ENCODE results near the gene GSTM3. TPM values are rescaled to one million over a fixed set of nuclear protein-coding genes. Genes with fewer than 3 reads are reported as not detected.
A peak's percentile ranks its signal among the peaks of the same experiment; 100 is the strongest.

Gene GSTM3
- total and polyA plus RNA-seq, 9 of the 15 experiments (the other 6 are each of a cell fraction or from before 2014, with no cell fraction given) = 3.9 to 24.5 (median 9.4) TPM

DNA sequence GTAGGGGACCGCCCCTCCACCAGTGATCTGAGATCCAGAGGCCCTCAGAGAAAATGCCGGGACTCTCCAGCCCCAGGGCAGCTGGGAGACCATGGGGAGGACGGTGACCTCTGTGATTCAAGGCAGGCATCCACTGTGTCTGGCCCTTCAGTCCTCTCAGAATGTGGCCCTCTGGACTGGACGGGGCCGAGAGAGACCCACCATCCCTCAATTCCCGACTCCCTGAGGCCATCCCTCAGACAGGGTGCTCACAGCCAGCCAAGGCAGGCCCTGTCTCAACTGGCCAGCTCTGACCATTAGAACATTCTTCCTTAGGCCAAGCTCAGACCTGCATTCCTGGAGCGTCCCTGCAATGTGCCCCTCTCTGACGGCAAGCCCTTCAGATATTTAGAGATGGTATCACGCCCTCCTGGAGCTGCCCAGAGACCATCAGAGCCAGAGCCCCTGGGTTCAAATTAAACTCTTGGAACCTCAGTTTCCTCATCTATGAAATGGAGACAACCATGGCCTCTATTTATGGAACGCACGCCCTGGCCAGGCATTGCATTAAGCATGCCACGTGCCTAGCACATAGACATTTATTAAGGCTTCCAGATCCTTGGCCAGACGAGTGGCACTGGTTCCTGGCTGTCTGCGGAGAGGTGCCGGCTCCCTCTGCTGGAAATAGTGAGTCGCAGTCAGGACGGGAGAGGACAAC, 32.5 kb upstream of the GSTM3 start (continued):
- TF ChIP-seq, protein P1, sequence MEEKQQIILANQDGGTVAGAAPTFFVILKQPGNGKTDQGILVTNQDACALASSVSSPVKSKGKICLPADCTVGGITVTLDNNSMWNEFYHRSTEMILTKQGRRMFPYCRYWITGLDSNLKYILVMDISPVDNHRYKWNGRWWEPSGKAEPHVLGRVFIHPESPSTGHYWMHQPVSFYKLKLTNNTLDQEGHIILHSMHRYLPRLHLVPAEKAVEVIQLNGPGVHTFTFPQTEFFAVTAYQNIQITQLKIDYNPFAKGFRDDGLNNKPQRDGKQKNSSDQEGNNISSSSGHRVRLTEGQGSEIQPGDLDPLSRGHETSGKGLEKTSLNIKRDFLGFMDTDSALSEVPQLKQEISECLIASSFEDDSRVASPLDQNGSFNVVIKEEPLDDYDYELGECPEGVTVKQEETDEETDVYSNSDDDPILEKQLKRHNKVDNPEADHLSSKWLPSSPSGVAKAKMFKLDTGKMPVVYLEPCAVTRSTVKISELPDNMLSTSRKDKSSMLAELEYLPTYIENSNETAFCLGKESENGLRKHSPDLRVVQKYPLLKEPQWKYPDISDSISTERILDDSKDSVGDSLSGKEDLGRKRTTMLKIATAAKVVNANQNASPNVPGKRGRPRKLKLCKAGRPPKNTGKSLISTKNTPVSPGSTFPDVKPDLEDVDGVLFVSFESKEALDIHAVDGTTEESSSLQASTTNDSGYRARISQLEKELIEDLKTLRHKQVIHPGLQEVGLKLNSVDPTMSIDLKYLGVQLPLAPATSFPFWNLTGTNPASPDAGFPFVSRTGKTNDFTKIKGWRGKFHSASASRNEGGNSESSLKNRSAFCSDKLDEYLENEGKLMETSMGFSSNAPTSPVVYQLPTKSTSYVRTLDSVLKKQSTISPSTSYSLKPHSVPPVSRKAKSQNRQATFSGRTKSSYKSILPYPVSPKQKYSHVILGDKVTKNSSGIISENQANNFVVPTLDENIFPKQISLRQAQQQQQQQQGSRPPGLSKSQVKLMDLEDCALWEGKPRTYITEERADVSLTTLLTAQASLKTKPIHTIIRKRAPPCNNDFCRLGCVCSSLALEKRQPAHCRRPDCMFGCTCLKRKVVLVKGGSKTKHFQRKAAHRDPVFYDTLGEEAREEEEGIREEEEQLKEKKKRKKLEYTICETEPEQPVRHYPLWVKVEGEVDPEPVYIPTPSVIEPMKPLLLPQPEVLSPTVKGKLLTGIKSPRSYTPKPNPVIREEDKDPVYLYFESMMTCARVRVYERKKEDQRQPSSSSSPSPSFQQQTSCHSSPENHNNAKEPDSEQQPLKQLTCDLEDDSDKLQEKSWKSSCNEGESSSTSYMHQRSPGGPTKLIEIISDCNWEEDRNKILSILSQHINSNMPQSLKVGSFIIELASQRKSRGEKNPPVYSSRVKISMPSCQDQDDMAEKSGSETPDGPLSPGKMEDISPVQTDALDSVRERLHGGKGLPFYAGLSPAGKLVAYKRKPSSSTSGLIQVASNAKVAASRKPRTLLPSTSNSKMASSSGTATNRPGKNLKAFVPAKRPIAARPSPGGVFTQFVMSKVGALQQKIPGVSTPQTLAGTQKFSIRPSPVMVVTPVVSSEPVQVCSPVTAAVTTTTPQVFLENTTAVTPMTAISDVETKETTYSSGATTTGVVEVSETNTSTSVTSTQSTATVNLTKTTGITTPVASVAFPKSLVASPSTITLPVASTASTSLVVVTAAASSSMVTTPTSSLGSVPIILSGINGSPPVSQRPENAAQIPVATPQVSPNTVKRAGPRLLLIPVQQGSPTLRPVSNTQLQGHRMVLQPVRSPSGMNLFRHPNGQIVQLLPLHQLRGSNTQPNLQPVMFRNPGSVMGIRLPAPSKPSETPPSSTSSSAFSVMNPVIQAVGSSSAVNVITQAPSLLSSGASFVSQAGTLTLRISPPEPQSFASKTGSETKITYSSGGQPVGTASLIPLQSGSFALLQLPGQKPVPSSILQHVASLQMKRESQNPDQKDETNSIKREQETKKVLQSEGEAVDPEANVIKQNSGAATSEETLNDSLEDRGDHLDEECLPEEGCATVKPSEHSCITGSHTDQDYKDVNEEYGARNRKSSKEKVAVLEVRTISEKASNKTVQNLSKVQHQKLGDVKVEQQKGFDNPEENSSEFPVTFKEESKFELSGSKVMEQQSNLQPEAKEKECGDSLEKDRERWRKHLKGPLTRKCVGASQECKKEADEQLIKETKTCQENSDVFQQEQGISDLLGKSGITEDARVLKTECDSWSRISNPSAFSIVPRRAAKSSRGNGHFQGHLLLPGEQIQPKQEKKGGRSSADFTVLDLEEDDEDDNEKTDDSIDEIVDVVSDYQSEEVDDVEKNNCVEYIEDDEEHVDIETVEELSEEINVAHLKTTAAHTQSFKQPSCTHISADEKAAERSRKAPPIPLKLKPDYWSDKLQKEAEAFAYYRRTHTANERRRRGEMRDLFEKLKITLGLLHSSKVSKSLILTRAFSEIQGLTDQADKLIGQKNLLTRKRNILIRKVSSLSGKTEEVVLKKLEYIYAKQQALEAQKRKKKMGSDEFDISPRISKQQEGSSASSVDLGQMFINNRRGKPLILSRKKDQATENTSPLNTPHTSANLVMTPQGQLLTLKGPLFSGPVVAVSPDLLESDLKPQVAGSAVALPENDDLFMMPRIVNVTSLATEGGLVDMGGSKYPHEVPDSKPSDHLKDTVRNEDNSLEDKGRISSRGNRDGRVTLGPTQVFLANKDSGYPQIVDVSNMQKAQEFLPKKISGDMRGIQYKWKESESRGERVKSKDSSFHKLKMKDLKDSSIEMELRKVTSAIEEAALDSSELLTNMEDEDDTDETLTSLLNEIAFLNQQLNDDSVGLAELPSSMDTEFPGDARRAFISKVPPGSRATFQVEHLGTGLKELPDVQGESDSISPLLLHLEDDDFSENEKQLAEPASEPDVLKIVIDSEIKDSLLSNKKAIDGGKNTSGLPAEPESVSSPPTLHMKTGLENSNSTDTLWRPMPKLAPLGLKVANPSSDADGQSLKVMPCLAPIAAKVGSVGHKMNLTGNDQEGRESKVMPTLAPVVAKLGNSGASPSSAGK (IDR thresholded peaks at IDR 0.05) = peak; percentile 91
- no peak for TF ChIP-seq PTRF (tag; IDR thresholded peaks at IDR 0.05)
- no peak for TF ChIP-seq MCM7 (IDR thresholded peaks at IDR 0.05)
- no peak for TF ChIP-seq BRCA1 (IDR thresholded peaks at IDR 0.05)
- no peak for TF ChIP-seq BRCA1 (CRISPR knock-in tag; IDR thresholded peaks at IDR 0.05)
- TF ChIP-seq RFX1 (IDR thresholded peaks at IDR 0.05) = no peak
- TF ChIP-seq CHD4 (IDR thresholded peaks at IDR 0.05; ENCODE audit: insufficient read depth, insufficient replicate concordance, low read depth, low read length, poor library complexity, severe bottlenecking) = no peak
- peak; percentile 60; the same call in 1 of the 2 replicates for TF ChIP-seq ZNF24 (IDR thresholded peaks at IDR 0.05)
- TF ChIP-seq UBTF (IDR thresholded peaks at IDR 0.05; ENCODE audit: borderline replicate concordance in 1 of 2, low read depth in 2 of 2, low read length in 2 of 2) = no peak
- TF ChIP-seq CBFB (CRISPR knock-in tag; IDR thresholded peaks at IDR 0.05) = no peak
- no peak for TF ChIP-seq SMARCC2 (IDR thresholded peaks at IDR 0.05; ENCODE audit: low read depth)
- no peak for TF ChIP-seq NFIX (CRISPR knock-in tag; IDR thresholded peaks at IDR 0.05; ENCODE audit: low read depth)
- TF ChIP-seq, protein P2, sequence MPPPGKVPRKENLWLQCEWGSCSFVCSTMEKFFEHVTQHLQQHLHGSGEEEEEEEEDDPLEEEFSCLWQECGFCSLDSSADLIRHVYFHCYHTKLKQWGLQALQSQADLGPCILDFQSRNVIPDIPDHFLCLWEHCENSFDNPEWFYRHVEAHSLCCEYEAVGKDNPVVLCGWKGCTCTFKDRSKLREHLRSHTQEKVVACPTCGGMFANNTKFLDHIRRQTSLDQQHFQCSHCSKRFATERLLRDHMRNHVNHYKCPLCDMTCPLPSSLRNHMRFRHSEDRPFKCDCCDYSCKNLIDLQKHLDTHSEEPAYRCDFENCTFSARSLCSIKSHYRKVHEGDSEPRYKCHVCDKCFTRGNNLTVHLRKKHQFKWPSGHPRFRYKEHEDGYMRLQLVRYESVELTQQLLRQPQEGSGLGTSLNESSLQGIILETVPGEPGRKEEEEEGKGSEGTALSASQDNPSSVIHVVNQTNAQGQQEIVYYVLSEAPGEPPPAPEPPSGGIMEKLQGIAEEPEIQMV (tag; conservative IDR thresholded peaks at IDR 0.05; ENCODE audit: low read depth) = no peak
